Loucy (cell line): ENCODE measurements around the gene ZDHHC15.
"Not testable (repeated sequence)": the region's sequence is repeated elsewhere in the genome, so short reads cannot be mapped to it uniquely, and the experiment has no call there.

Experiments used
- H2AFZ ChIP-seq: fragments of 200-600 bp; sonication (generic); 2 replicates; pipeline ENCODE4 v1.6.0; 2016; ENCODE audit warnings: antibody characterized with exemption, mild to moderate bottlenecking, low read length, moderate library complexity
- H3F3A ChIP-seq: fragments of 200-600 bp; 2 replicates; pipeline ENCODE4 v1.6.0; 2016; ENCODE audit warnings: antibody characterized with exemption, low read depth, mild to moderate bottlenecking
- H3K27me3 ChIP-seq: fragments of 200-600 bp; sonication (generic); 2 replicates; pipeline ENCODE4 v1.6.1; 2014; ENCODE audit warnings: low read length, mild to moderate bottlenecking; ENCODE audit not compliant: insufficient read depth, poor library complexity, severe bottlenecking
- H3K36me3 ChIP-seq: fragments of 200-600 bp; sonication (generic); 2 replicates; pipeline ENCODE4 v1.6.1; 2016; ENCODE audit warnings: low read length; ENCODE audit not compliant: insufficient read depth
- H3K4me1 ChIP-seq: fragments of 200-600 bp; sonication (generic); 2 replicates; pipeline ENCODE4 v1.5.1; 2014; ENCODE audit warnings: low read length, mild to moderate bottlenecking; ENCODE audit not compliant: insufficient read depth, poor library complexity, severe bottlenecking
- H3K4me2 ChIP-seq: fragments of 200-600 bp; sonication (generic); 2 replicates; pipeline ENCODE4 v1.6.0; 2014; ENCODE audit warnings: antibody characterized with exemption, low read length, low read depth, mild to moderate bottlenecking; ENCODE audit not compliant: poor library complexity, severe bottlenecking
- H3K4me3 ChIP-seq: fragments of 200-600 bp; sonication (generic); 2 replicates; pipeline ENCODE4 v1.5.1; 2014; ENCODE audit warnings: low read length, mild to moderate bottlenecking, mixed read lengths; ENCODE audit not compliant: poor library complexity, severe bottlenecking
- H3K79me2 ChIP-seq: fragments of 200-600 bp; sonication (generic); 2 replicates; pipeline ENCODE4 v1.6.1; 2014; ENCODE audit warnings: low read length; ENCODE audit not compliant: insufficient read depth
- H3K9ac ChIP-seq: fragments of 200-600 bp; sonication (generic); 2 replicates; pipeline ENCODE4 v1.6.0; 2014; ENCODE audit warnings: mild to moderate bottlenecking, low read depth, low read length, moderate library complexity; ENCODE audit not compliant: poor library complexity, severe bottlenecking
- H3K9me2 ChIP-seq: fragments of 200-600 bp; sonication (generic); replicated peaks from 2 replicates; pipeline ENCODE4 v1.6.1; 2016; ENCODE audit warnings: low read depth, low read length, mixed read lengths
- H3K9me3 ChIP-seq: fragments of 200-600 bp; sonication (generic); 2 replicates; pipeline ENCODE4 v1.6.1; 2014; ENCODE audit warnings: mild to moderate bottlenecking, antibody characterized with exemption, low read length, low read depth; ENCODE audit not compliant: insufficient read depth
- H4K20me1 ChIP-seq: fragments of 200-600 bp; sonication (generic); 2 replicates; pipeline ENCODE4 v1.6.0; 2014; ENCODE audit warnings: antibody characterized with exemption, low read length, mild to moderate bottlenecking; ENCODE audit not compliant: insufficient read depth, poor library complexity, severe bottlenecking
- EZH2phosphoT487 ChIP-seq: fragments of 200-600 bp; IDR thresholded peaks from 2 replicates; pipeline ENCODE4 v1.6.1; 2018; ENCODE audit warnings: antibody characterized with exemption, mild to moderate bottlenecking, moderate library complexity, borderline replicate concordance
- TF ChIP-seq, protein P1 (sequence below): fragments of 200-600 bp; sonication (generic); conservative IDR thresholded peaks from 2 replicates; pipeline ENCODE4 v1.5.1; 2014; ENCODE audit warnings: mild to moderate bottlenecking, antibody characterized with exemption, low read length

ZDHHC15 gene

DNA sequence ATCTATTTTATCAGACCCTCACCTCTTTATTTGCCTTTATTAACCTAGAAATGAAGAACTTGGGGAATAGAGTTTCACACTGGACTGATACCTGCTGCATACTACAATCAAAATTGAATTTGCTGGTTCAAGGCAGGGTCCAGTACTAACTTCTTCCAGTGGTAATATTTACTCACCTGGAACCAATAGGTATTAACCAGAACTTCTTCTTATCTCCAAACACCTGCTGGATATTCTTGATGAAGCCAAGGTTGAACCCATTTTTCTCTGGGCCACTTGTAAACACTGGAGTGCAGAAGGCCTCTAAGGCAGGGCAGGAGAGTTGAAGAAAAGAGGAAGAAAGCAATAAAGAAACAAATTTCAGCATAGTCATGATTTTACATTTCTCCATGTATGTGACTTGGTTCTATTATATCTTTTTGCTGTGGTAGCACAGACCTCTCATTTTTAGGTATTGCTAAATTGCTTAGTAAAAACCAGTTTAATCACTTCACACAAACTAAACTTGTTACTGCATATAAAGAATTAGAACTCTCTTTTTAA, 101.1 kb downstream of the ZDHHC15 start:
- no peaks in the 10 kb centered on the region for H3K79me2 ChIP-seq
- no peak overlapping the region for H3K4me2 ChIP-seq
- H4K20me1 ChIP-seq = no peaks in the 10 kb centered on the region
- no peak overlapping the region for H3K4me3 ChIP-seq
- H3K4me1 ChIP-seq = no peaks in the 10 kb centered on the region
- H2AFZ ChIP-seq = no peak overlapping the region
- H3K27me3 ChIP-seq = no peaks in the 10 kb centered on the region
- no peak for TF ChIP-seq EZH2phosphoT487
- TF ChIP-seq, protein P1, sequence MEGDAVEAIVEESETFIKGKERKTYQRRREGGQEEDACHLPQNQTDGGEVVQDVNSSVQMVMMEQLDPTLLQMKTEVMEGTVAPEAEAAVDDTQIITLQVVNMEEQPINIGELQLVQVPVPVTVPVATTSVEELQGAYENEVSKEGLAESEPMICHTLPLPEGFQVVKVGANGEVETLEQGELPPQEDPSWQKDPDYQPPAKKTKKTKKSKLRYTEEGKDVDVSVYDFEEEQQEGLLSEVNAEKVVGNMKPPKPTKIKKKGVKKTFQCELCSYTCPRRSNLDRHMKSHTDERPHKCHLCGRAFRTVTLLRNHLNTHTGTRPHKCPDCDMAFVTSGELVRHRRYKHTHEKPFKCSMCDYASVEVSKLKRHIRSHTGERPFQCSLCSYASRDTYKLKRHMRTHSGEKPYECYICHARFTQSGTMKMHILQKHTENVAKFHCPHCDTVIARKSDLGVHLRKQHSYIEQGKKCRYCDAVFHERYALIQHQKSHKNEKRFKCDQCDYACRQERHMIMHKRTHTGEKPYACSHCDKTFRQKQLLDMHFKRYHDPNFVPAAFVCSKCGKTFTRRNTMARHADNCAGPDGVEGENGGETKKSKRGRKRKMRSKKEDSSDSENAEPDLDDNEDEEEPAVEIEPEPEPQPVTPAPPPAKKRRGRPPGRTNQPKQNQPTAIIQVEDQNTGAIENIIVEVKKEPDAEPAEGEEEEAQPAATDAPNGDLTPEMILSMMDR = no peak
- H3K9ac ChIP-seq = no peak overlapping the region
- no peaks in the 10 kb centered on the region for H3K36me3 ChIP-seq
- H3K9me2 ChIP-seq = no peaks in the 10 kb centered on the region
- H3F3A ChIP-seq = no peaks in the 10 kb centered on the region
- no peaks in the 10 kb centered on the region for H3K9me3 ChIP-seq

DNA sequence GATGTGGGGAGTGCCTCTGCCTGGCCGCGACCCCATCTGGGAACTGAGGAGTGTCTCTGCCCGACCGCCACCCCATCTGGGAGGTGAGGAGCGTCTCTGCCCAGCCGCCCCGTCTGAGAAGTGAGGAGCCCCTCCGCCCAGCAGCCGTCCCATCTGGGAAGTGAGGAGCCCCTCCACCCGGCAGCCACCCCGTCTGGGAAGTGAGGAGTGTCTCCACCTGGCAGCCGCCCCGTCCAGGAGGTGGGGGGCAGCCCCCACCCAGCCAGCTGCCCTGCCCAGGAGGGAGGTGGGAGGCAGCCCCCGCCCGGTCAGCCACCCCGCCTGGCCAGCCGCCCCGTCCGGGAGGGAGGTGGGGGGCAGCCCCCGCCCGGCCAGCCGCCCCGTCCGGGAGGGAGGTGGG, 115.7 kb downstream of the ZDHHC15 start:
- H4K20me1 ChIP-seq, H3K27me3 ChIP-seq, H2AFZ ChIP-seq, H3K79me2 ChIP-seq, H3K9ac ChIP-seq, H3K9me3 ChIP-seq, H3K4me2 ChIP-seq, H3K9me2 ChIP-seq, H3K4me3 ChIP-seq, H3K4me1 ChIP-seq, H3K36me3 ChIP-seq, H3F3A ChIP-seq: not testable (repeated sequence)

- Histone ChIP-seq H3K4me3 (no peak overlapping the region), H3K36me3 (no peaks in the 10 kb centered on the region), H2AFZ (no peak overlapping the region), H3K4me2 (no peak overlapping the region), H3K9me3 (no peaks in the 10 kb centered on the region), H4K20me1 (no peaks in the 10 kb centered on the region), H3K9ac (no peak overlapping the region), H3F3A (no peaks in the 10 kb centered on the region), H3K79me2 (no peaks in the 10 kb centered on the region), H3K9me2 (no peaks in the 10 kb centered on the region), H3K4me1 (no peaks in the 10 kb centered on the region), H3K27me3 (no peaks in the 10 kb centered on the region)
- TF ChIP-seq, protein P1 = no peak
- no peak for TF ChIP-seq EZH2phosphoT487
These were observed 132.4 kb downstream of the ZDHHC15 start for GRCh38 chrX:75390470-75390869.

DNA sequence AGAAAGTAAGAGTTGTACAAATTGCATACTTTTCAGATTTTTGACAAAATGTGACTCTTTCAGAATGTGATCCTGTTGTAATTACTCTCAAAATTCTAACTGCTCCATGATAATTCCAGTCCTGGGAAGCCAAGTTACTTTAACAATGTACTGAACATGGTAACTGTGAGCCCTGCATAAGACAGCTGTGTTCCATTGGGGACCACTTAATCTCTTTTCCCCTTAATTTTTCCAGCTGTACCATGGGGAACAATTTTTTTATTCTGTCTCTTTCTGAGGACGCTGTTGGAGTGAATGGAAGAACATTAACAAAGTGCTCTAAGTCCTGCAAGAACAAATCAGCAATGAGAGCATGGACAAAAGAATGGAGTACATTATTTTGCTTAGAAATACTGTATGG, 153.1 kb downstream of the ZDHHC15 start:
- Histone ChIP-seq H4K20me1 (no peaks in the 10 kb centered on the region), H3K9ac (no peak overlapping the region), H2AFZ (no peak overlapping the region), H3K27me3 (no peaks in the 10 kb centered on the region), H3F3A (no peaks in the 10 kb centered on the region), H3K9me3 (no peaks in the 10 kb centered on the region), H3K9me2 (no peaks in the 10 kb centered on the region), H3K4me3 (no peak overlapping the region), H3K79me2 (no peaks in the 10 kb centered on the region), H3K4me2 (no peak overlapping the region), H3K36me3 (no peaks in the 10 kb centered on the region), H3K4me1 (no peaks in the 10 kb centered on the region)
- TF ChIP-seq, protein P1 = no peak
- TF ChIP-seq EZH2phosphoT487 = no peak
